Measurements from ENCODE around the gene FRMD5. TPM values are rescaled to one million over a fixed set of nuclear protein-coding genes. Genes with fewer than 3 reads are reported as not detected.

The FRMD5 gene
- total and polyA plus RNA-seq, 7 donors: 0.41 to 1.8 (median 0.92) TPM

DNA sequence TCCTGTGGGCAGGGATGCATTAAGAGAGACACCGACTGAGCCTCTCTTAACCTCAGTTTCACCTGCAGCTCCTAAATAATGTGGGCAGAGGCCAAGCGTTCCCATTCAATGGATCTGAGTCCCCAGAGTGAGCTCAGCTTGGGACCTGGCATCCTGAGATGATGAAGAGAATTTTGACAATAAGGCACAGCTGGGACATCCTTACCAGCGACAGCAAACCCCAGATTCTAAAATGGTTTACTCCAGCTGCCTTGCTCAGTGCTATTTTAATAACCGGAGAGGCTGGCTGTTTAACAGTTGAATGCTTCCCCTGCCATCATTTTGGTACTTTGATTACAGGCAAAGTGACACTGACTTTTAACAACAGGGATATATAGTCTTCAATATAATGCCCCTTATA lies 244.5 kb downstream of the FRMD5 start:
- Histone ChIP-seq H3K27me3 (no peaks in the 10 kb centered on the region), H3K4me3 (no peak overlapping the region), H3K27ac (no peak overlapping the region), H3K36me3 (no peaks in the 10 kb centered on the region), H3K9me3 (no peaks in the 10 kb centered on the region), H3K4me1 (no peaks in the 10 kb centered on the region)
- no peak for DNase-seq
- intact Hi-C loops (cut with DNase I): no loop called here
- TF ChIP-seq POLR2AphosphoS5 (IDR thresholded peaks at IDR 0.05): no peak
- no peak for TF ChIP-seq EP300 (IDR thresholded peaks at IDR 0.05)
- TF ChIP-seq POLR2A (IDR thresholded peaks at IDR 0.05): no peak
- WGBS, 2 donors: 89 to 90% methylated on average over 4 of the region's 4 CpGs

DNA sequence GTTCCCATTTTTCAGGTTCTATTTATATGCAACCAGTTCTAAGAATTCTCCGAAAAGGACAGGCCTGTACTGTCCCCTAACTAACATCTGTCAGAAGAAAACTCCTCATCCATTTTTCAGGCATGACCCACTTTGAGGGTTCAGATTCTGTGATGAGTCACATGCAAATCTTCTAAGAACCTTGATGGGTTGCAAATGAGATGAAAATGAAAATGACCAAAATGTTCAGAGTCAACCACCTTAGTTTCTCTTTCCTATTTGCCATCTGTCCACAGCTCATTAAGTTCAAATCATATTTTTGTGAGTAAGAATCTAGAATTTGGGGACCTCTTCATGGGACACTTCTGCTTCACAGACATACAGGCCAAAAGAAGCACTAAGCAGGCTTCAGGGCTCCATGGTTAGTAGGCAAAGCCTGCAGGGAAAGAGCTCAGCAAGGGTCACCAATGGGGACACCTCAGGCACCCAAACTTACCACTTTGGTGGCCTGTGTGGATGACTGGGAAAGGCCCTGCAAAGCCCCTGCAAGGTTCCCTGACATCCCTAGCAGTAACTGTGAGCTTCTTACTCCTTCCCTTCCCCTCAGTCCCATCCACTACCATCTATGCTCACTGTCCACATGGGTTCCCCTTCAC lies 246.3 kb downstream of the FRMD5 start:
- 88 to 94% methylated on average over 1 of the region's 1 CpG for WGBS, 2 donors
- Histone ChIP-seq H3K9me3 (no peaks in the 10 kb centered on the region), H3K4me3 (no peak overlapping the region), H3K36me3 (no peaks in the 10 kb centered on the region), H3K27ac (no peak overlapping the region), H3K27me3 (no peaks in the 10 kb centered on the region), H3K4me1 (no peaks in the 10 kb centered on the region)
- TF ChIP-seq POLR2A (IDR thresholded peaks at IDR 0.05): no peak
- TF ChIP-seq POLR2AphosphoS5 (IDR thresholded peaks at IDR 0.05): no peak
- TF ChIP-seq CTCF (IDR thresholded peaks at IDR 0.05): no peak
- TF ChIP-seq EP300 (IDR thresholded peaks at IDR 0.05): no peak
- no peak for DNase-seq
- intact Hi-C loops (cut with DNase I): no loop called here

GRCh38 chr15:43943511-43943910 lies 251.6 kb downstream of the FRMD5 start:
- Histone ChIP-seq H3K9me3 (no peaks in the 10 kb centered on the region), H3K27ac (no peak overlapping the region), H3K4me1 (no peaks in the 10 kb centered on the region), H3K36me3 (no peaks in the 10 kb centered on the region), H3K4me3 (no peak overlapping the region), H3K27me3 (no peaks in the 10 kb centered on the region)
- no peak for DNase-seq
- intact Hi-C loops (cut with DNase I): no loop called here
- TF ChIP-seq POLR2AphosphoS5 (IDR thresholded peaks at IDR 0.05) (no peak), POLR2A (IDR thresholded peaks at IDR 0.05) (no peak), CTCF (IDR thresholded peaks at IDR 0.05) (no peak), EP300 (IDR thresholded peaks at IDR 0.05) (no peak)

GRCh38 chr15:43942194-43942593 lies 252.9 kb downstream of the FRMD5 start:
- H3K9me3 ChIP-seq: no peaks in the 10 kb centered on the region
- H3K27ac ChIP-seq: no peak overlapping the region
- intact Hi-C loops (cut with DNase I): no loop called here
- no peak for DNase-seq
- no peak for TF ChIP-seq EP300 (IDR thresholded peaks at IDR 0.05)
- no peak for TF ChIP-seq CTCF (IDR thresholded peaks at IDR 0.05)
- TF ChIP-seq POLR2A (IDR thresholded peaks at IDR 0.05): no peak
- no peak for TF ChIP-seq POLR2AphosphoS5 (IDR thresholded peaks at IDR 0.05)
- H3K4me3 ChIP-seq: no peak overlapping the region
- H3K27me3 ChIP-seq: no peaks in the 10 kb centered on the region
- no peaks in the 10 kb centered on the region for H3K4me1 ChIP-seq
- no peaks in the 10 kb centered on the region for H3K36me3 ChIP-seq
- WGBS, 2 donors: 83 to 92% methylated on average over 1 of the region's 1 CpG

DNA sequence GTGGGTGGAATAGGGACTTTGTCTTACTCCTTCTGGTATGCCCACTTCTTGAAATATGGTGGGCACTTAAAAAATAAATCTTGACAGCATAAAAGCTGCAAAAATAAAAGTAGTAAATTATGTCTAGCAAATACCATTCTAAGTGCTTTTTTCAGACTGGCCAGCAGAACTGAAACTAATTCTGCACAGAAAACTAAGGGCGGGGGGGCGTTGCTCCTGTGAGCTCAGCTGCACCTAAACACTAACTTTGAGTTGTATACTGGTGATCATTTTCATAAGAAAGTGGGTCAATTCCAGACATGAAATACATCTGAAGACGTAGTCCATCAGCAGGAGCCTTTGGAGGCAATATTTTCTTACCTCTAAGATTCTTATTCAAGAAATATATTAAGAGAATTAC lies 253.5 kb downstream of the FRMD5 start:
- Histone ChIP-seq H3K9me3 (no peaks in the 10 kb centered on the region), H3K27ac (no peak overlapping the region), H3K36me3 (no peaks in the 10 kb centered on the region), H3K27me3 (no peaks in the 10 kb centered on the region), H3K4me3 (no peak overlapping the region), H3K4me1 (no peaks in the 10 kb centered on the region)
- no peak for DNase-seq
- WGBS, 2 donors: 76 to 78% methylated on average over 3 of the region's 3 CpGs
- intact Hi-C loops (cut with DNase I): no loop called here
- TF ChIP-seq CTCF (IDR thresholded peaks at IDR 0.05) (no peak), POLR2AphosphoS5 (IDR thresholded peaks at IDR 0.05) (no peak), EP300 (IDR thresholded peaks at IDR 0.05) (no peak), POLR2A (IDR thresholded peaks at IDR 0.05) (no peak)

Data from sigmoid colon (tissue), 7 donors.